HepG2 (cell line): ENCODE results near the gene CD151. TPM values are rescaled to one million over a fixed set of nuclear protein-coding genes. Genes with fewer than 3 reads are reported as not detected.

ENCODE experiments used
- AGO1 ChIP-seq: fragments of 200-400 bp; formaldehyde crosslinking; IDR thresholded peaks from 2 replicates; pipeline ENCODE4 v1.6.1; 2017; ENCODE audit warnings: mild to moderate bottlenecking, low read depth, low read length, moderate library complexity; ENCODE audit not compliant: poor library complexity, severe bottlenecking
- CBFB ChIP-seq: sonication (generic); formaldehyde crosslinking; IDR thresholded peaks from 2 replicates; pipeline ENCODE4 v1.4.0; 2020; ENCODE audit warnings: missing genetic modification reagents
- CENPT ChIP-seq: sonication (generic); formaldehyde crosslinking; IDR thresholded peaks from 2 replicates; pipeline ENCODE4 v1.8.0; 2022; ENCODE audit warnings: low read depth, mild to moderate bottlenecking, moderate library complexity, missing genetic modification reagents
- GTF3A ChIP-seq: sonication (generic); formaldehyde crosslinking; conservative IDR thresholded peaks from 2 replicates; pipeline ENCODE4 v1.4.0; 2020; ENCODE audit warnings: mild to moderate bottlenecking, missing genetic modification reagents
- MED1 ChIP-seq: sonication (generic); formaldehyde crosslinking; IDR thresholded peaks from 2 replicates; pipeline ENCODE4 v1.4.0; 2020; ENCODE audit warnings: missing genetic modification reagents
- NFE2L1 ChIP-seq: sonication (generic); formaldehyde crosslinking; IDR thresholded peaks from 2 replicates; pipeline ENCODE4 v1.4.0; 2020; ENCODE audit warnings: missing genetic modification reagents, mild to moderate bottlenecking, borderline replicate concordance
- PPARG ChIP-seq: conservative IDR thresholded peaks from 2 replicates; pipeline ENCODE4 v1.6.1; 2016; ENCODE audit warnings: missing biosample characterization, missing genetic modification reagents
- SETDB1 ChIP-seq: sonication (generic); formaldehyde crosslinking; IDR thresholded peaks from 2 replicates; pipeline ENCODE4 v1.5.1; 2020; ENCODE audit warnings: missing genetic modification reagents, mild to moderate bottlenecking, borderline replicate concordance
- SMAD9 ChIP-seq: sonication (generic); formaldehyde crosslinking; IDR thresholded peaks from 2 replicates; pipeline ENCODE4 v1.5.1; 2020; ENCODE audit warnings: mild to moderate bottlenecking, missing genetic modification reagents
- SRY ChIP-seq: sonication (generic); formaldehyde crosslinking; IDR thresholded peaks from 2 replicates; pipeline ENCODE4 v1.8.0; 2022; ENCODE audit warnings: mild to moderate bottlenecking, missing genetic modification reagents
- ZC3H13 ChIP-seq: sonication (generic); formaldehyde crosslinking; IDR thresholded peaks from 2 replicates; pipeline ENCODE4 v1.8.1; 2023; ENCODE audit warnings: mild to moderate bottlenecking, missing genetic modification reagents, moderate library complexity
- ZNF224 ChIP-seq: sonication (generic); formaldehyde crosslinking; IDR thresholded peaks from 2 replicates; pipeline ENCODE4 v1.5.0; 2020; ENCODE audit warnings: mild to moderate bottlenecking, missing genetic modification reagents
- ZNF260 ChIP-seq: sonication (generic); formaldehyde crosslinking; IDR thresholded peaks from 2 replicates; pipeline ENCODE4 v1.4.0; 2020; ENCODE audit warnings: missing genetic modification reagents, low read depth, mild to moderate bottlenecking, borderline replicate concordance
- ZNF337 ChIP-seq: sonication (generic); formaldehyde crosslinking; IDR thresholded peaks from 2 replicates; pipeline ENCODE4 v1.5.1; 2020; ENCODE audit warnings: missing genetic modification reagents, low read depth, mild to moderate bottlenecking, borderline replicate concordance
- ZNF350 ChIP-seq: sonication (generic); formaldehyde crosslinking; IDR thresholded peaks from 2 replicates; pipeline ENCODE4 v1.4.0; 2020; ENCODE audit warnings: mild to moderate bottlenecking, low read depth, missing genetic modification reagents, borderline replicate concordance
- ZNF569 ChIP-seq: sonication (generic); formaldehyde crosslinking; IDR thresholded peaks from 2 replicates; pipeline ENCODE4 v1.5.0; 2020; ENCODE audit warnings: mild to moderate bottlenecking, missing genetic modification reagents, moderate library complexity, borderline replicate concordance
- ZNF75D ChIP-seq: sonication (generic); formaldehyde crosslinking; IDR thresholded peaks from 2 replicates; pipeline ENCODE4 v1.8.1; 2023; ENCODE audit warnings: missing genetic modification reagents, mild to moderate bottlenecking, borderline replicate concordance
- ZSCAN21 ChIP-seq: sonication (generic); formaldehyde crosslinking; IDR thresholded peaks from 2 replicates; pipeline ENCODE4 v1.8.0; 2022; ENCODE audit warnings: mild to moderate bottlenecking, missing genetic modification reagents, moderate library complexity, borderline replicate concordance
- ZZZ3 ChIP-seq: sonication (generic); formaldehyde crosslinking; IDR thresholded peaks from 2 replicates; pipeline ENCODE4 v1.4.0; 2020; ENCODE audit warnings: missing genetic modification reagents, mild to moderate bottlenecking, borderline replicate concordance
- polyA plus RNA-seq, 8 experiments: library from polyadenylated mRNA; depleted of rRNA in 3 of 8; stranded (reverse) in 7 of 8; unstranded in 1 of 8; fragments of >200 nt; fragmentation: Illumina TruSeq in 4 of 8; extraction: Trizol in 4 of 8; gene quantifications; 2 replicates each; pipeline versions ENCODE4 v1.2.1 to v1.2.3, GENCODE V29; 2011 to 2016; ENCODE audit warnings: low read depth in 4 of 8, missing spikeins in 1 of 8, mixed read lengths in 1 of 8; ENCODE audit not compliant: insufficient read depth in 1 of 8
- total RNA-seq, 5 experiments: library from RNA; depleted of rRNA; stranded (reverse); fragments of >200 nt; fragmentation: Illumina TruSeq; extraction: Trizol; gene quantifications; 2 replicates each; pipeline ENCODE4 v1.2.3, GENCODE V29; 2016; ENCODE audit warnings: low read depth in 1 of 5
- TF ChIP-seq, protein P1 (sequence below): sonication (generic); formaldehyde crosslinking; IDR thresholded peaks from 2 replicates; pipeline ENCODE4 v1.8.1; 2023; ENCODE audit warnings: mild to moderate bottlenecking, inconsistent platforms, moderate library complexity, missing genetic modification reagents, borderline replicate concordance
- TF ChIP-seq, protein P2 (sequence below): sonication (generic); formaldehyde crosslinking; IDR thresholded peaks from 2 replicates; pipeline ENCODE4 v1.8.0; 2022; ENCODE audit warnings: missing genetic modification reagents, mild to moderate bottlenecking, moderate library complexity, borderline replicate concordance
- TF ChIP-seq, protein P3 (sequence below): IDR thresholded peaks from 2 replicates; pipeline ENCODE4 v1.6.1; 2016; ENCODE audit warnings: low read depth
- TF ChIP-seq, protein P4 (sequence below): IDR thresholded peaks from 2 replicates; pipeline ENCODE4 v1.6.1; 2016; ENCODE audit warnings: control low read depth

CD151 gene
- total and polyA plus RNA-seq, 2 of the 13 experiments (the other 11 are each of a cell fraction or from before 2014, with no cell fraction given): 125 to 197 TPM

DNA sequence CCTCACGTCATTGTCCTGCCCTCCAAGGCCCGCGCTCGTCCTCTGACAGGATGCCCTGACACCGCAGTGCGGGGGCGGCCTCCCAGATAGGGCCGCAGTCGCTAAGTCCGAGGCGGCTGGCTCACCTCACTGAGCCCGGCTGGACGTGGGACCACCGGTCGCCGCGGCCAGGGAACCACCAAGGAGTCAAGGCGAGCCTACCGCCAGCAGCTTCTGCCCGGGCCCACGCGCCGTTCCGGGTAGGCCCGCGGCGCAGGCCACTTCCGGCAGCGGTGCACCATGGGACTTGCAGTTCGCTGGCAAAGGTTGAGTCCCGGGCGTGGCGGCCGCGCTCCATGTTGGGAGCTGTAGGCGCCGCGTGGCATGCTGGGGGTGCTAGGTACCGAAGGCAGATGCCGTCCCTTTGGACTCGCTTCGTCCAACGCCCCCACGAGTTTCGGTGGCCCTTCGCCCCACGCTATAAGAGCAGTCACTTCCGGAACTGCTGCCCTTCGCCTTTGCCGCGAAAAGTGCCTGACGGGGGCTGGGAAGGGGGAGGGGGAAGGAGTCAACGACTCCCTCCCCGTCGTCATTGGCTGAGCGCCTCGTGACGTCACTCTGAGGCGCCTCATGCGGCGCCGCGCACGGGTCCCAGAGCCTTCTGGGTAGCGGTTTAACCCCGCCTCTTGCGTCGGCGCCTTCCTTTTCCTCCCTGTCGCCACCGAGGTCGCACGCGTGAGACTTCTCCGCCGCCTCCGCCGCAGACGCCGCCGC, 23.3 kb upstream of the CD151 start, which contains the start of gene RPLP2 (continued):
- 0 out of 2 replicates have a peak, but pooled peaks have one; percentile 74 for TF ChIP-seq ZNF224 (CRISPR knock-in tag)
- TF ChIP-seq ZNF260 (CRISPR knock-in tag): no peak
- TF ChIP-seq, protein P1, sequence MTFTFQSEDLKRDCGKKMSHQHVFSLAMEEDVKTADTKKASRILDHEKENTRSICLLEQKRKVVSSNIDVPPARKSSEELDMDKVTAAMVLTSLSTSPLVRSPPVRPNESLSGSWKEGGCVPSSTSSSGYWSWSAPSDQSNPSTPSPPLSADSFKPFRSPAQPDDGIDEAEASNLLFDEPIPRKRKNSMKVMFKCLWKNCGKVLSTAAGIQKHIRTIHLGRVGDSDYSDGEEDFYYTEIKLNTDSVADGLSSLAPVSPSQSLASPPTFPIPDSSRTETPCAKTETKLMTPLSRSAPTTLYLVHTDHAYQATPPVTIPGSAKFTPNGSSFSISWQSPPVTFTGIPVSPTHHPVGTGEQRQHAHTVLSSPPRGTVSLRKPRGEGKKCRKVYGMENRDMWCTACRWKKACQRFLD: peak; percentile 25; the same call in 1 of the 2 replicates
- peak; percentile 74 for TF ChIP-seq CENPT (CRISPR knock-in tag)
- no peak for TF ChIP-seq SRY
- TF ChIP-seq SETDB1 (CRISPR knock-in tag): no peak
- TF ChIP-seq MED1 (CRISPR knock-in tag): peak; percentile 68
- TF ChIP-seq PPARG (CRISPR knock-in tag): no peak; the same call in none of the 2 replicates
- TF ChIP-seq SMAD9 (CRISPR knock-in tag): no peak
- TF ChIP-seq, protein P2, sequence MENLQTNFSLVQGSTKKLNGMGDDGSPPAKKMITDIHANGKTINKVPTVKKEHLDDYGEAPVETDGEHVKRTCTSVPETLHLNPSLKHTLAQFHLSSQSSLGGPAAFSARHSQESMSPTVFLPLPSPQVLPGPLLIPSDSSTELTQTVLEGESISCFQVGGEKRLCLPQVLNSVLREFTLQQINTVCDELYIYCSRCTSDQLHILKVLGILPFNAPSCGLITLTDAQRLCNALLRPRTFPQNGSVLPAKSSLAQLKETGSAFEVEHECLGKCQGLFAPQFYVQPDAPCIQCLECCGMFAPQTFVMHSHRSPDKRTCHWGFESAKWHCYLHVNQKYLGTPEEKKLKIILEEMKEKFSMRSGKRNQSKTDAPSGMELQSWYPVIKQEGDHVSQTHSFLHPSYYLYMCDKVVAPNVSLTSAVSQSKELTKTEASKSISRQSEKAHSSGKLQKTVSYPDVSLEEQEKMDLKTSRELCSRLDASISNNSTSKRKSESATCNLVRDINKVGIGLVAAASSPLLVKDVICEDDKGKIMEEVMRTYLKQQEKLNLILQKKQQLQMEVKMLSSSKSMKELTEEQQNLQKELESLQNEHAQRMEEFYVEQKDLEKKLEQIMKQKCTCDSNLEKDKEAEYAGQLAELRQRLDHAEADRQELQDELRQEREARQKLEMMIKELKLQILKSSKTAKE: peak; percentile 21; the same call in 1 of the 2 replicates
- TF ChIP-seq GTF3A (CRISPR knock-in tag): peak; percentile 65; the same call in 1 of the 2 replicates
- peak; percentile 81; the same call in 1 of the 2 replicates for TF ChIP-seq ZSCAN21
- TF ChIP-seq, protein P3, sequence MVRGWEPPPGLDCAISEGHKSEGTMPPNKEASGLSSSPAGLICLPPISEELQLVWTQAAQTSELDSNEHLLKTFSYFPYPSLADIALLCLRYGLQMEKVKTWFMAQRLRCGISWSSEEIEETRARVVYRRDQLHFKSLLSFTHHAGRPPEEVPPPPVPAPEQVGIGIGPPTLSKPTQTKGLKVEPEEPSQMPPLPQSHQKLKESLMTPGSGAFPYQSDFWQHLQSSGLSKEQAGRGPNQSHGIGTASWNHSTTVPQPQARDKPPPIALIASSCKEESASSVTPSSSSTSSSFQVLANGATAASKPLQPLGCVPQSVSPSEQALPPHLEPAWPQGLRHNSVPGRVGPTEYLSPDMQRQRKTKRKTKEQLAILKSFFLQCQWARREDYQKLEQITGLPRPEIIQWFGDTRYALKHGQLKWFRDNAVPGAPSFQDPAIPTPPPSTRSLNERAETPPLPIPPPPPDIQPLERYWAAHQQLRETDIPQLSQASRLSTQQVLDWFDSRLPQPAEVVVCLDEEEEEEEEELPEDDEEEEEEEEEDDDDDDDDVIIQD: no peak
- no peak for TF ChIP-seq ZC3H13
- TF ChIP-seq ZNF75D (CRISPR knock-in tag): no peak
- TF ChIP-seq ZNF337 (CRISPR knock-in tag): 0 out of 2 replicates have a peak, but pooled peaks have one; percentile 26
- no peak for TF ChIP-seq ZNF569 (CRISPR knock-in tag)
- peak; percentile 98 for TF ChIP-seq ZNF350 (CRISPR knock-in tag)
- TF ChIP-seq CBFB (CRISPR knock-in tag): peak; percentile 83; the same call in 1 of the 2 replicates
- peak; percentile 70; the same call in 1 of the 2 replicates for TF ChIP-seq NFE2L1 (CRISPR knock-in tag)
- TF ChIP-seq ZZZ3 (CRISPR knock-in tag): peak; percentile 93; the same call in 1 of the 2 replicates
- TF ChIP-seq, protein P4, sequence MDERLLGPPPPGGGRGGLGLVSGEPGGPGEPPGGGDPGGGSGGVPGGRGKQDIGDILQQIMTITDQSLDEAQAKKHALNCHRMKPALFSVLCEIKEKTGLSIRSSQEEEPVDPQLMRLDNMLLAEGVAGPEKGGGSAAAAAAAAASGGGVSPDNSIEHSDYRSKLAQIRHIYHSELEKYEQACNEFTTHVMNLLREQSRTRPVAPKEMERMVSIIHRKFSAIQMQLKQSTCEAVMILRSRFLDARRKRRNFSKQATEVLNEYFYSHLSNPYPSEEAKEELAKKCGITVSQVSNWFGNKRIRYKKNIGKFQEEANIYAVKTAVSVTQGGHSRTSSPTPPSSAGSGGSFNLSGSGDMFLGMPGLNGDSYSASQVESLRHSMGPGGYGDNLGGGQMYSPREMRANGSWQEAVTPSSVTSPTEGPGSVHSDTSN: no peak
- peak; percentile 40 for TF ChIP-seq AGO1
